Panc1 (cell line): ENCODE results near the gene NAPA.

Source experiments
- CTCF ChIP-seq: fragments of 450-650 bp; IDR thresholded peaks from 2 replicates; pipeline ENCODE4 v1.5.1; 2017; ENCODE audit warnings: mild to moderate bottlenecking
- POLR2AphosphoS5 ChIP-seq: IDR thresholded peaks from 2 replicates; pipeline ENCODE4 v1.6.1; 2012; ENCODE audit warnings: mild to moderate bottlenecking, low read depth, low read length, moderate library complexity
- REST ChIP-seq, 2 experiments: IDR thresholded peaks; 2 replicates each; pipeline ENCODE4 v1.6.1; 2011 to 2012; ENCODE audit warnings: low read depth in 2 of 2, control low read depth in 1 of 2, low read length in 1 of 2, mild to moderate bottlenecking in 1 of 2, moderate library complexity in 1 of 2; ENCODE audit not compliant: insufficient read depth in 1 of 2

- TF ChIP-seq CTCF = no peak
- peak; percentile 92 to 95 for TF ChIP-seq REST (IDR thresholded peaks at IDR 0.05; ENCODE audit: insufficient read depth in 1 of 2, low read depth in 2 of 2, low read length in 1 of 2)
- TF ChIP-seq POLR2AphosphoS5 = no peak
Observed at GRCh38 chr19:47444388-47444821, 70.5 kb downstream of the NAPA start.
